NCI-H2227 treated with DMSO at 0.1 percent for 48 hours (cell line): ENCODE results near the gene PRDM5.
"Not testable (repeated sequence)": the region's sequence is repeated elsewhere in the genome, so short reads cannot be mapped to it uniquely, and the experiment has no call there.

Experiments used
- DNase-seq: peaks from one replicate; lab custom pipeline; 2025; lab: John Stamatoyannopoulos, UW

The PRDM5 gene

GRCh38 chr4:120703908-120704307 is 218.6 kb downstream of the PRDM5 start:
- DNase-seq: no peak

GRCh38 chr4:120699354-120699753 is 223.2 kb downstream of the PRDM5 start:
- no peak for DNase-seq

- DNase-seq: no peak
Observed at GRCh38 chr4:120694973-120695372, 227.6 kb downstream of the PRDM5 start.

- no peak for DNase-seq
Observed at GRCh38 chr4:120693816-120694215, 228.7 kb downstream of the PRDM5 start.

GRCh38 chr4:120692964-120693363 is 229.6 kb downstream of the PRDM5 start:
- DNase-seq: no peak

- no peak for DNase-seq
Observed at GRCh38 chr4:120691536-120691935, 231.0 kb downstream of the PRDM5 start.

- no peak for DNase-seq
Observed at GRCh38 chr4:120691106-120691505, 231.4 kb downstream of the PRDM5 start.

GRCh38 chr4:120688791-120689190 is 233.7 kb downstream of the PRDM5 start:
- no peak for DNase-seq

GRCh38 chr4:120685756-120686278 is 236.7 kb downstream of the PRDM5 start:
- DNase-seq: no peak

GRCh38 chr4:120683897-120684540 is 238.5 kb downstream of the PRDM5 start:
- DNase-seq: no peak

- DNase-seq: no peak
Observed at GRCh38 chr4:120682981-120683380, 239.5 kb downstream of the PRDM5 start.

- DNase-seq: no peak
Observed at GRCh38 chr4:120680647-120681228, 241.8 kb downstream of the PRDM5 start.

GRCh38 chr4:120673696-120674095 is 248.8 kb downstream of the PRDM5 start:
- DNase-seq: no peak

GRCh38 chr4:120672558-120673147 is 249.9 kb downstream of the PRDM5 start:
- no peak for DNase-seq

GRCh38 chr4:120672076-120672475 is 250.4 kb downstream of the PRDM5 start:
- DNase-seq: no peak

GRCh38 chr4:120671538-120671937 is 251.0 kb downstream of the PRDM5 start:
- DNase-seq: no peak

GRCh38 chr4:120667102-120667501 is 255.4 kb downstream of the PRDM5 start:
- no peak for DNase-seq

- no peak for DNase-seq
Observed at GRCh38 chr4:120664851-120665250, 257.7 kb downstream of the PRDM5 start.

GRCh38 chr4:120659616-120660170 is 262.8 kb downstream of the PRDM5 start:
- no peak for DNase-seq

- no peak for DNase-seq
Observed at GRCh38 chr4:120658772-120659171, 263.8 kb downstream of the PRDM5 start.

- DNase-seq: no peak
Observed at GRCh38 chr4:120653804-120654573, 268.5 kb downstream of the PRDM5 start.

GRCh38 chr4:120648336-120648735 is 274.2 kb downstream of the PRDM5 start:
- not testable (repeated sequence) for DNase-seq
